HG03521 (cell line): Measurements from ENCODE around the gene TMEM59L.
"Not testable (repeated sequence)": the region's sequence is repeated elsewhere in the genome, so short reads cannot be mapped to it uniquely, and the experiment has no call there.

ENCODE experiments used
- ATAC-seq: cut with Tn5 transposase; IDR thresholded peaks from one replicate; pipeline ENCODE4 v1.9.1; 2021; ENCODE audit warnings: mild to moderate bottlenecking, moderate library complexity; ENCODE audit not compliant: unreplicated experiment

Gene TMEM59L

DNA sequence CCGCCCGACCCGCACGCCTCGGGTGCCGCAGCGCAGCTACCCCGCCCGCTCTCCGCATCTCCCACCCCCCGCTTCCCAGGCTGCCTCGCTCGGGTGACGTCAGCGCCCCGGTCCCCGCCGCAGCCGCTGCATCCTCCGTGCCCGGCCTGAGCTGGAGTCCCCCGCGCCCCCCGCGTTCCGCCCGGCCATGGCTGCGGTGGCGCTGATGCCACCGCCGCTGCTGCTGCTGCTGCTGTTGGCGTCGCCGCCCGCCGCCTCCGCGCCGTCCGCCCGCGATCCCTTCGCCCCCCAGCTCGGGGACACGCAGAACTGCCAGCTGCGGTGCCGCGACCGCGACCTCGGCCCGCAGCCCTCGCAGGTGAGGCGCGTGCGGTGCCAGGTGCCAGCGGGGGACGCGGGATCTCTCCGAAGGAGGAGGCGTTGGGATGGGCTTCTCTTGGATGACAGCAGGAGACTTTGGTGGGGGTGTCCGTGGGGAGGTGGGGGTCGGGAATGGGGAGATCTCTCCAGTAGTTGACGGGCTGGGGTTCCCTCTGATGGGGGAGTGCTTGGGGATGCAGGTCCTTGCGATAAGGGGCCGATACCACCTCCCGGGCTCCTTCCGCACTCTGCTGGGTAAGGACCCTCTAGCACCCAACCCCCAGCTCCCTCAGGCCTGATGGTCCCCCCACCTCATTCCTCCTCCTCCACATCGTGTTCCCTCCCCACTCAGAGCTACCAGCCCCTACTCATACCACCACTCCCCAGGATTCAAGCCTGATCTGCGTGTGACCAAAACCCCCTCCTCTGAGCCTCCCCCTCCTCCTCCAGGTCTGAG lies at the start of gene TMEM59L:
TMEM59L (plus strand) TSS at position 99 of the 817 bp plus-strand sequence; CDS start at position 188, 89 bp downstream.
- no peak for ATAC-seq

DNA sequence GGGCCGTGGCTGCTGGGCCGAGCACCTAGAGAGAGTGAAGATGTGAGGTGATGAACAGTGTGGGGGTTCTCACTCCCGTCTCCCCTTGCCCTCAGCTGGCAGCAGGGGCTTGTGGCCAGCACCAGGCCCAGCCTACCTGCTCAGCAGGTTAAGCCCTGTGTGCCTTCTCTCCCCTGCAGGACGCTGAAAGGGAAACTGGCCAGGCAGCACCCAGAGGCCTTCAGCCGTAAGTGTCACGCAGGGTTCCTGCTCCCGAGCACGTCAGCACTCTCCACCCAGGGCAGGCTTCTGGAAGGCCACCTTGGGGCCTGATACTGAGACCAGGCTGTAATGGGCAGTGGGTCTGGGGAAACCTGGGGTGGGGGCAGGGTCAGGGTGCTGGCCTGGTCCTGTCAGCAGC lies 45.7 kb upstream of the TMEM59L start:
- ATAC-seq, result no peak

DNA sequence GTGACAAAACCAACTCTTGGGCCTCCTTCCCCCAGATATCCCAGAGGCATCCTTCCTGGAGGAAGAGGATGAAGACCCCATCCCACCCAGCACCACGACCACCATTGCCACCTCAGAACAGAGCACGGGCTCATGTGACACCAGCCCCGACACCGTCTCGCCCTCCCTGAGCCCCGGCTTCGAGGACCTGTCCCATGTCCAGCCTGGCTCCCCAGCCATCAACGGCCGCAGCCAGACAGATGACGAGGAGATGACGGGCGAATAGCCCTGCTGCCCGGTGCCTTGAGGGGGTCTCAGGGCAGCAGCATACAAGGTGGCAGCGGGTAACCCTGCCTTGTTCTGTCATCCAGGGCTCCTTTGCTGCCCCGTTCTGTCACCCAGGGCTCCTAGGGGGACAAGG lies 44.3 kb upstream of the TMEM59L start:
- ATAC-seq, result no peak

DNA sequence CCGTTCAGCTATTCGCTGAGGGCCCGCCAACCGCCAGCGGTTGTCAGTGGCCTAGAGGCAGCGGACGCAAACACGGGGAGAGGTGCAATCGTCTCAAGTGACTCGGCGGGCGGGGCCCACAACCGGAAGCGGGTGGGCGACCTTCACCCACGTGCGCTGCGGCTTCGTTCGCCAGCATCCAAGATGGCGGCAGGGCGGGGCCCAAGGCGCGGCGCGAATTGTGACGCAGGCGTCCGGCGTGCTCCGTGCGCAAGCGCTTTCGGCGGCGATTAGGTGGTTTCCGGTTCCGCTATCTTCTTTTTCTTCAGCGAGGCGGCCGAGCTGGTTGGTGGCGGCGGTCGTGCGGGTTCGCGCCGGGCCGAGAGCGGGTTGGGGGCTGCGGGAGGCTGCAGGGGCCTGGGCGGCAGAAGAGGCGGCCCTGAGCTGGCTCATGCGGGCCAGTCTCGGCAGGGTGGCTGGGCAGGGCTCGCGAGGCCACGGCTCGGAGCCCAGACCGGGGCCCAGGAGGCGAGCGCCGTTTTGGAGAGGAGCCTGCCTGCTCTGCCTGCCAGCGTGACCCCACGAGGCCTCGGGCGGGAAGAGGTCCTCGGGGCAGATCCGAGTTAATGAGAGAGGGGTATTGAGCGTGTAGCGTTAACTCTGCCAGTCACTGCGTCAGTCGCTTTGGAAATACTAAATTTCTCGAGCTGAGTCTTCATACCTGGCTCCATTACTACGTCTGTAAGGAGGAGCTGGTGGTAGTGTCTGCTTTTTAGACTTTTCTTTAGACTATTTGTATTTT lies 40.9 kb upstream of the TMEM59L start, which contains the start of gene UBA52:
UBA52 (plus strand) TSS at position 294 of the 781 bp plus-strand sequence. CDS start 1,444 bp downstream, outside the sequence.
- peak; percentile 93 for ATAC-seq

DNA sequence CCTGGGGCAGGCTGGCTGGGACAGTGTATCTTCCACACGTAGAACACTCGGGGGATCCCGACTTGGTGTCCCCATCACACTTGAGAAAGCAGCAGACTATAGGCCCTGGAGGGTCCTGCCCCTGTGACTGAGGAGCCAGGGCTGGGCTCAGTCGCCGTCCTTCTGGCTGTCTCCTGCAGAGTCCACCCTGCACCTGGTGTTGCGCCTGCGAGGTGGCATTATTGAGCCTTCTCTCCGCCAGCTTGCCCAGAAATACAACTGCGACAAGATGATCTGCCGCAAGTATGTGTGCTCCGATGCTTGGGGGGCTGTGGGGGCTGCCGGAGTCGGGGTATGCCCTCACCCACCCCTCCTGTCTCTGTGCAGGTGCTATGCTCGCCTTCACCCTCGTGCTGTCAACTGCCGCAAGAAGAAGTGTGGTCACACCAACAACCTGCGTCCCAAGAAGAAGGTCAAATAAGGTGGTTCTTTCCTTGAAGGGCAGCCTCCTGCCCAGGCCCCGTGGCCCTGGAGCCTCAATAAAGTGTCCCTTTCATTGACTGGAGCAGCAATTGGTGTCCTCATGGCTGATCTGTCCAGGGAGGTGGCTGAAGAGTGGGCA lies 37.9 kb upstream of the TMEM59L start:
- no peak for ATAC-seq

DNA sequence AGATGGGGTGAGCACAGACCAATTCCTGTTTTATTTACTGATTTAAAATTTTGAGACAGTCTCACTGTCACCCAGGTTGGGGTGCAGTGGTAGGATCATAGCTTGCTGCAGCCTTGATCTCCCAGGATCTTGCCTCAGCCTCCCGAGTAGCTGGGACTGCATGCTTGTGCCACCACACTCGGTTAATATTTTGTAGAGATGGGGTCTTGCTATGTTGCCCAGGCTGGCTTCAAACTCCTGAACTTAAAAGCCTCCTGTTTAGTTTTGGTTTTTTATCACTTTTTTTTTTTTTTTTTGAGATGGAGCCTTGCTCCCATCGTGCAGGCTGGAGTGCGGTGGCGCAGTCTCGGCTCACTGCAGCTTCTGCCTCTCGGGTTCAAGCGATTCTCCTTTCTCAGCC lies 36.3 kb upstream of the TMEM59L start:
- ATAC-seq, result no peak

DNA sequence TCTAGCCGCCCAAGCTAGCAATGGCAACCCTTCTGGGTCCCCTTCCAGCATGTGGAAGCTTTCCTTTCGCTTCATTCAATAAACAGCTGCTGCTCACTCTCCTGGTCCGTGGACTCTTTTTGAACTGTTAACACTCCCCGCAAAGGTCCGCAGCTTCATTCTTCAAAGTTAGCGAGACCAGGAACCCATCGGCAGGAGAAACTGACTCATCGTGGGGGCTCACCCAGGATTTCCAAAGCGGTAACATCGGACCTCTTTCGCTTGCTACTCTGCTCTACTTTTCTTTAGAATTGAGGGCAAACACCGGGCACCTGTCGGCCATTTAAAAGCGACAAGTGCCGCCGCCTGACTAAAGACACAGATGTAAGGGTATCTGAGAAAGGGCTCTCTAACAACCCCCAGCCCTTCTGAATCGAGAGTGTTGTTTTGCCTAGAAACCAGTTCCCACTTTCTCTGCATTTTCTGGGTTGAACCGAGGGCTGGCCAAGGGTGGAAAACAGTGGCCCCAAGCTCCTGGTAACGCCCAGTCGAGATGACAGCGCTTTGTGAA lies 35.2 kb upstream of the TMEM59L start:
- no peak for ATAC-seq

DNA sequence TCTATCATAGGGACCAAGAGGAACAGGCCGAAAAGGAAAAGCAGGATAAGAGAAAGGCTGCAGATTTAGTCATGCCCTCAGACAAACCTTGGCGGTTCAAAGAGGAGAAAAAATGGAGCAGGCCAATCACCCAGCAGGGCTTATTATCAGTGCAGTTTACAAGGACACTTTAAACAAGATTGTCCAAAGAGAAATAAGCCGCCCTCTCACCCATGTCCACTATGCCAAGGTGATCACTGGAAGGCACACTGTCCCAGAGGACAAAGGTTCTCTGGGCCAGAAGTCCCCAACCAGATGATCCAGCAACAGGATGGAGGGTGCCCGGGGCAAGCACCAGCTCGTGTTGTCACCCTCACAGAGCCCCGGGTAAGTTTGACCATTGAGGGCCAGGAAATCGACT lies 32.4 kb upstream of the TMEM59L start:
- ATAC-seq, result no peak

DNA sequence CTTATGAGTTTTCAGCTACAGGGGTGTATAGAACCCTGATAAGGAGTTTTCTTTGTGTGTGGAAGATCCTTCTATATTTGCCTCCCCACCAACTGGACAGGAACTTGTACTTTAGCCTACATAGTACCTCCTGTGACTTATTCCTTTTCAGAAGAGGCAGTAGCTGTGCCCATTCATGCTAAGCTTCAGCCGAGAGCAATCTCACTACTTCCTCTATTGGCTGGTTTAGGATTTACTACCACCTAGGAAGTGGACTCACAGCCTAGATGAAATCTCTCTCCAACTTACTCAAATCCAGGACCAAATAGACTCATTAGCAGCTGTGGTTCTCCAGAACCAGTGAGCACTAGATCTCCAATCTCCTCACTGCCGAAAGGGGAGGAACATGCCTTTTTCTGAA lies 26.4 kb upstream of the TMEM59L start:
- ATAC-seq, result no peak

DNA sequence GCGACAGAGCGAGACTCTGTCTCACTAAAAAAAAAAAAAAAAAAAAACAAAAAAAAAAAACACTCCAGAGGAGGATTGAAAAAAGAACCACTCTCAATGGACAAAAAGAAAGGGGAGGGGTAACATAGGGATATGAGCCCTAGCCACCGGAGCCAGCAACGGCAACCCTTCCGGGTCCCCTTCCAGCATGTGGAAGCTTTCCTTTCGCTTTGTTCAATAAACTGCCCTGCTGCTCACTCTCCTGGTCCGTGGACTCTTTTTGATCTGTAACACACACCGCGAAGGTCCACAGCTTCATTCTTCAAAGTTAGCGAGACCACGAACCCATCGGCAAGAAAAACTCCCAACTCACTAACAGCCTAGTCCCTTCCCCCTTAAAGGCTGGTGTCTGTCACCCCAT lies 25.1 kb upstream of the TMEM59L start:
- no peak for ATAC-seq

DNA sequence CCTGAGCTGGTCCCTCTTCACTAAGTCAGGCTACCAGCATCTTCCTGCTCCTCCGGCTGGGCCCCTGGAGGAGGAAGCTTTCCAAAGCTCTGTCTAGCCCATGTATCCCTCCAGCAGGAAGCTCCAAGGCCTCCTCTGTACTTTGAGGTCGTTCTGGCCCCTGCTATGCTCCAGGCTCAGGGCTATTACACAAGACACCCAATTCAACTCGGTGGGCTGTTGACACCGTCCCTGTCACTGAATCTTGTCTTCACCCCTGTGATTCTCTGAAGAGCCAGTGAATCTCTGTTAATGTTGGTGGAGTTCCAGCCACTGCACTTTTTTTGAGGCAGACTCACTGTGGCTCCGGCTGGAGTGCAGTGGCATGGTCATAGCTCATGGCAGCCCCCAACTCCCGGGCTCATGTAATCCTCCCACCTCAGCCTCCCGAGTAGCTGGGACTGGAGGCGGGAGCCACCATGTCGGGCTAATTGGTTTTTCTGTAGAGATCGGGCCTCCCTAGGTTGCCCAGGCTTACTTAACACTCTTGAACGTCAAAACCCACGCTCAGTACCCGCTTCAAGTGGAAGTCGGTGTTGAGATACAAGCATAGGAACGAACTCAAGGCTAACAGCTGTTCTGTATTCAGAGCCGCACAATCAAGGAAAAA lies 24.6 kb upstream of the TMEM59L start:
- ATAC-seq, result no peak

DNA sequence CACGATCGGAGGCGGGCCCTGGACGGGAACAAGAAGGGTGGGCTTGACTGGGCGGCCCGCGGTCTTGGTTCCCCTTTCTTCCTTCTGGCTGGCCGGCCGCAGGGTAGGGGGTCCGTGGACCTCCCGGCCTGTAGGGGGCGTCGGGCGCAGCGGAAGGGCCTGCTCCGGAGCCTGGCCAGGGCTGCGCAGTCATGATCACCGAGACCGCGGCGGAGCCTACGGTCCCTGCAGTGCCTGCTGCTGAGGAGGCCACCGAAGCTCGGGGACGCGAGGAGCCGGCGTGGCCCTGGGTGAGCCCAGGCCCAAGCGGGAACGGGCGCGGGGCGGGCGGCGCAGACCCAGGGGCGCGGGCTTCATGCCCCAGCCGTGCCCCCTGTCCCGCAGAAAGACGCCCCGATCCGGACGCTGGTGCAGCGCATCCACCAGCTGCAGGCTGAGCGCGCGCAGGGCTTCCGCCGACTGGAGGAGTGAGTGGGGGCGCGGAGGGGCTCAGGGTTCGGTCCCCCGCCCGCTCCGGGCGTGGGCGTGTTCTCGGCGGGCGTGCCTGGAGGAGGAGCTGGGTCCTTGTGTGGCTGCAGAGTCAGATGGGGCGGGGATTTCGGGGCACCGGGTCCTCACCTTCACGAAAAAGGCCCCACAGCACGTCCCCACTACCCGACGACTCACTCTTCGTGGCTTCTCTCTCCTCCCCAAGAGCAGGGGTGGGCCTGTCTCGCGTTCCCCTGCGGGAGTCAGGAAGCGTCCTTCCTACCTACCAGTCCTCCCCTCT lies 23.9 kb upstream of the TMEM59L start, which contains the start of gene REX1BD:
REX1BD (plus strand) TSS at position 188 of the 769 bp plus-strand sequence; CDS start at position 192, 4 bp downstream.
- ATAC-seq, result peak; percentile 65

DNA sequence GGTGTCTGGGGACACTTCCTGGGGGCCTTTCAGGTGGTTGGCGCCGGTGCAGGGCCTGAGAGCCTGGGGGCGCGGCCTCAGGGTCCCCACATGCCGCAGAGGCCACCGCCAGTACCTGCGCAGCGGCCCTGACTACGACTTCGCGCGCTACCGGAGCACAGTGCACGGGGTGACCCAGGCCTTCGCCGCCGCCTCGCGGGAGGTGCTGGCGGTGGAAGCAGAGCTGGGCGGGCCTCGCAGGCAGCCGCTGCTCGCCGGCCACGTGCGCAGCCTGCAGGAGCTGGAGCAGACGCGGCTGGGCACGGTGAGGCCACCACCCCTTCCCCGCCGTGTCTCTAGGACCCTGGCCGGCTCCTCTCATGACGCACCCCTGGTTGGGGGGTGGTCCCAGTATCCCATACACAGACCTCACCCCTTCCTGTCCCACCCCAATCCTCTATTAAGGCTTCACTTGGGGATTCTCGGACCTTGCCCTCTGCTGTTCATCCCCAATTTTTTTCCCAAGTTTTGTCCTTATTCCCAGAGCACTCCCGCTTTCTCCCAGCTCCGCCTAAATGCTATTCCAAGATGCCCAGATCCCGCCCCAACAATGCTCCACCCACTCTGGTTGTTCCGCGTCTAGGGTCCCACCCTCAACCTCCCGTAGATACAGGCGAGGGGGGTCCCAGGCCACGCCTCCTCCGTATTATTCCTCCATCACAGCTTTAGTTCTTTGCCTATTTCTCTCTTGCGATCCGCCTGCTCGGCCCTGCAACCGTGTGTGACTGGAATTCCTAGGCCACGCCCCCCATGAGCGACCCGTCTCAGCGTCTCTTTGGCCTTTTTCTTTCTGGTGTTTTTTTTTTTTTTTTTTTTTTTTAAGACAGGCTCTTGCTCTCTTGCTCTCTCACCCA lies 23.0 kb upstream of the TMEM59L start:
- peak; percentile 22 for ATAC-seq

DNA sequence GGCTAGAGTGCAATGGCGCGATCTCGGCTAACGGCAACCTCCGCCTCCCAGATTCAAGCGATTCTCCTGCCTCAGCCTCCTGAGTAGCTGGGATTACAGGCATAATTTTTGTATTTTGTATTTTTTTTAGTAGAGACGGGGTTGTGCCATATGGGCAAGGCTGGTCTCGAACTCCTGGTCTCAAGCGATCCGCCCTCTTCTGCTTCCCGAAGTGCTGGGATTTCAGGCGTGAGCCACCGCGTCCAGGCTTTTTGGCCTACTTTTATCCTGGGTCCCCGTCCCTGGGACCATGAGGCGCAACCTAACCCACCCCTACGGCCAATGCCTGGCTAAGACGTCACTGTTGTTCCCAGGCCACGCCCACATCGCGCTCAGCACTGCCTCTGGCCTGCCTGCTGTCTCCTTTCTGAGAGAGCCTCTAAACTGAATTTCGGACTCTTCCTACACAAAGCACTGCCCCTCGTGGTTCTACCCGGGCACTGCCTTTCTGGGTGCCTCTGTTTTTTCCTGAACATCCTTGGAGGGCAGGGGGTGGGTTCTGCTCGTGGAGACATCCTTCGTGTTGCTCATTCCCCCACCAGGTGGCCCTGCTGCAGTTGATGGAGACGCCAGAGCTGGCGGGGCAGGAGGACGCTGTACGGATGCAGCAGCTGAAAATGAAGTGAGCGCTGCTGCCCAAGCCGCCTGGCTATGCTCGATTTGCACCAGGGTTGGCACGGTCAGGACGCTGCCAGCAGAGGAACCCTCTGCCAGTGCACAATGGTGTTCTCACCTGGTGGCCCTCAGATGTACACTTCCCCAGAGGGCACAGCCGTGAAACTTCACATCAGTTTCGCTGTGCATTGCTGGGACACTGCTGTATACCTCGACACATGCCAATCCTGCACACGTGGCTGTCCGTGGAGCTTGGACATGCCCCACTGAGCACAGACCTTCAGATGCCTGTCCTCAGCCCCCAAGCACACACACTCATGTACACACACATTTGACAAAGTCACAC lies 22.1 kb upstream of the TMEM59L start:
- no peak for ATAC-seq

DNA sequence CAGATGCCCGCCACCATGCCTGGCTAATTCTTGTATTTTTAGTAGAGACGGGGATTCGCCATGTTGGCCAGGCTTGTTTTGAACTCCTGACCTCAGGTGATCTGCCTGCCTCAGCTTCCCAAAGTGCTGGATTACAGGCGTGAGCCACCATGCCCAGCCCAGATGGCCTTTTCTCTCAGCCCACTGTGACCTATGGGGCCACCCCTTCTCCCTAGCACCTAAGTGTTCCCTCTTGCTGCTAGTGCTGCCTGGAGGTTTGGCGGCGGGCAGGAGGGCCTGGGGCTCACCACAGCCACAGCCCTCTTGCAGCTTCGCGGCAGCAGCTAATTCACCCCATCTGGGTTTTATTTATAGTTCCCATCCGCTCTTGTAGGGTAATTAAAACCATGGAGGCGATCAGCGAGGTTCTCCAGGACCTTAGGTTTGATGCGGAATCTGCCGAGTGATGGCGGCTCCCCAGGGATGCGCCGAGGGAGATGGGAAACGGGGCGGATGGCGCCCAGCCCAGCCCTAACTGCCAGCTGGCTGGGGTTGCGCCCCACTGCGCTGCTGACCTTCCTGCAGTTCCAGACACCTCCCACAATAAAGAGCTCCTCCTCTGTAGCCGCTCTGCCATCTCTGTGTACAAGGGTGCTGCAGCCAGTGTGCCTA lies 20.8 kb upstream of the TMEM59L start:
- ATAC-seq, result no peak

DNA sequence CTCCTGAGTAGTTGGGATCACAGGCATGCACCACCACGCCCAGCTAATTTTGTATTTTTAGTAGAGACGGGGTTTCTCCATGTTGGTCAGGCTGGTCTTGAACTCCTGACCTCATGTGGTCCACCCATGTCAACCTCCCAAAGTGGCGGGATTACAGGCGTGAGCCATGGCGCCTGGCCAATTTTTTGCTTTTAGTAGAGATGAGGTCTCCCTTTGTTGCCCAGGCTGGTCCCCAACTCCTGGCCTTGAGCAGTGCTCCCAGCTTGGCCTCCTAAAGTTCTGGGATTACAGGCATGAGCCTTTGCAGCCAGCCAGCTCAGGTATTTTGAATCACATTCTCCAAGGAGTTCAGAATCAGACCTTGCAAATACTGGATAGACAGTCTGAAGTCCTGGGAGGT lies 19.9 kb upstream of the TMEM59L start:
- not testable (repeated sequence) for ATAC-seq
